NCI-H748 (cell line): ENCODE measurements around the gene PTBP1.

Experiments used
- DNase-seq: peaks from one replicate; lab custom pipeline; 2025; ENCODE audit not compliant: unreplicated experiment; lab: John Stamatoyannopoulos, UW

The PTBP1 gene

DNA sequence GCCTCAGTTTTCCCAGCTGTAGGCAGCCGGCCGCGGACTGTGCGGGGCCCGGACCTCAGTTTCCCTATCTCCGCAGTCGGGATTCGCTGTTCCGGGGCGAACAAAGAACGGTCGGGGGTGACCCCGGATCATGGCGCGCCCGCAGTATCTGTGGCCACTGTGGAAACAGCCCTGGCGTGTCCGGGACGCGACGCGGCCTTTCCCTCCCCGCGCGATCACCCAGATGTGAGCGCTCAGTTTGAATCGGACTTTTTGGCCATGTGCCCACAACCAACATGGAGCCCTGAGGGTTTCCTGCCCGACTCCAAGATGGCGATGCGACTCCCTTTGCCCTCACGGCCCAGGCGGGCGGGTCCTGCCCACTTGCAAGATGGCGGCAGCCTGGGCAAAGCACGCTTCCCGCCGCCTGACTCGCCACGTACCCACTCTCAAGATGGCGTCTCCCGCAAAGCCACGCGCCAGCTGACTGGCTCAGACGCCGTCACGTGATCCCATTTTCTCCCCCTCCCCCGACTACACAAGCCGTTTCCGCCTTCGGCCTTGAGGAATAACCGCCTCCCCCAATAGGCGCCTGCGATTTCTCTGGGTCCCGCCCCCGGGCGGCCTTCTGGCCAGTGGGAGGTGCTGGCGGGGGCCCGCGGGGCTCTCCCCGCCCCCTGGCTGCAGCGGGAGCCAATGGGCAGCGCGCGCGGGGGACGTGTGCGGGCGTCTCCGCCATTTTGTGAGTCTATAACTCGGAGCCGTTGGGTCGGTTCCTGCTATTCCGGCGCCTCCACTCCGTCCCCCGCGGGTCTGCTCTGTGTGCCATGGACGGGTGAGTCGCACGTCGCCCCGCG lies at the start of gene PTBP1:
Gene PTBP1 (plus strand): TSS at position 761 of the 836 bp plus-strand sequence. CDS start 46 bp downstream, at position 807.
- peak; percentile 100 for DNase-seq

- DNase-seq, result no peak
These were observed 49.0 kb upstream of the PTBP1 start for GRCh38 chr19:748274-748598.

- no peak for DNase-seq
These were observed 47.4 kb upstream of the PTBP1 start for GRCh38 chr19:749811-750210.

DNA sequence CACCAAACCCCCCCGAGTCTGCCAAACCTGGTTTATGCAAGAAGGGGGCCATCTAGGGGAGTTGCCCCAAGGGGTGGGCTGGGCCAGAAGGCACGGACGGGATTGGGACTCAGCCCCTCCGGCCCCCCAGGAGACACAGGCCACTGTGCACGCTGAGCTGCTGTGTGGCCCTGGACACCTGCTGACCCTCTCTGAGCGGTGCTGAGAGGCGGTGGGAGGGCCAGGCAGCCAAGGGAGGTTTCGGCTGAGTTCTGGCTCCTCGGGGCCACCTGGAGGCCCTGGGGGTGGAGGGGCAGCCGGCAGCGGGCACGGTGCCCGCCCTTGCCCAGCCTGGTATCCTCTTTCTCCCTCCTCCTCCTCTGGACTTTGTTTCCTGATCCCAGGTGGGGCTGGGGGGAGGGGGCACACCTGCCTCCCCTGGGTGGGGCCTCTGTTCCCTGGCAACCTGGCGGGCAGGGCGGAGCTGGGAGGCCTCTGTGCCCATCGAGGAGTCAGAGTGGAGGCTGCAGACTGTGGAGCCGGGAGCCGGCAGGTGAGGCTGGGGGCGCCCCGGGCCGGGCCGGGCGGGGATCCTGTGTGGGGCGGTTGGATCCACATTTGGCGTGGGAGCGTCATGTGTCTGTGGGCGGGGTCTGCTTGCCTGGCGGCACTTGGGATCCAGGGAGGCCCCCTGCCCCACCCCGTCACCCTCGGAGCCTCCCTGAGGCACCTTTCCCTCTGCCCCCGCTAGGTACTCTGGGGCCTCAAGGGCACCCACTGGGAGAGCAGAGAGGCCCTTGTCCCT lies 46.4 kb upstream of the PTBP1 start, which contains the start of gene MISP:
Gene MISP (plus strand): TSS at position 473 of the 784 bp plus-strand sequence. CDS start 5,835 bp downstream, outside the sequence.
- peak; percentile 88 for DNase-seq

GRCh38 chr19:751501-752341 lies 45.5 kb upstream of the PTBP1 start:
- no peak for DNase-seq

GRCh38 chr19:752652-753517 lies 44.4 kb upstream of the PTBP1 start:
- peak; percentile 28 for DNase-seq

- DNase-seq, result no peak
These were observed 42.7 kb upstream of the PTBP1 start for GRCh38 chr19:754530-754929.

DNA sequence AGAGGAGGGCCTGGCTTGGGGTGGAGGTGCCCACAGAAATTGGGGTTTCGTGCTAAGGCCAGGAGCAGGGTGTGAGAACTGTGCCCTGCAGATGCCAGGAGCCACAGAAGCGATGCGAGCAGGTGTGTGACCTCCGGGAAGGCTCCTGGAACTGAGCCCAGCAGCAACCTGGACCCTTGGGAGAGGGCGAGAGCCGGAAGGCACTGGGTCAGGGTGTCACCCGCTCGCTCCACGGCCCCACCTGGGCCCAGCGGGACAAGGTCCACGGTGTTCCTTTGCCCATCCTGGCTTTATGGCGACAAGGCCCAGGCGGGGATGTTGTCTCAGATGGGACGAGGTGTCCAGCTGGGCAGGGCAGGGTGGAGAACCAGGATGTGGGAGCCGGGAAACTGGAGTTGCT lies 42.2 kb upstream of the PTBP1 start:
- no peak for DNase-seq

- peak; percentile 13 for DNase-seq
These were observed 41.0 kb upstream of the PTBP1 start for GRCh38 chr19:756236-756635.

DNA sequence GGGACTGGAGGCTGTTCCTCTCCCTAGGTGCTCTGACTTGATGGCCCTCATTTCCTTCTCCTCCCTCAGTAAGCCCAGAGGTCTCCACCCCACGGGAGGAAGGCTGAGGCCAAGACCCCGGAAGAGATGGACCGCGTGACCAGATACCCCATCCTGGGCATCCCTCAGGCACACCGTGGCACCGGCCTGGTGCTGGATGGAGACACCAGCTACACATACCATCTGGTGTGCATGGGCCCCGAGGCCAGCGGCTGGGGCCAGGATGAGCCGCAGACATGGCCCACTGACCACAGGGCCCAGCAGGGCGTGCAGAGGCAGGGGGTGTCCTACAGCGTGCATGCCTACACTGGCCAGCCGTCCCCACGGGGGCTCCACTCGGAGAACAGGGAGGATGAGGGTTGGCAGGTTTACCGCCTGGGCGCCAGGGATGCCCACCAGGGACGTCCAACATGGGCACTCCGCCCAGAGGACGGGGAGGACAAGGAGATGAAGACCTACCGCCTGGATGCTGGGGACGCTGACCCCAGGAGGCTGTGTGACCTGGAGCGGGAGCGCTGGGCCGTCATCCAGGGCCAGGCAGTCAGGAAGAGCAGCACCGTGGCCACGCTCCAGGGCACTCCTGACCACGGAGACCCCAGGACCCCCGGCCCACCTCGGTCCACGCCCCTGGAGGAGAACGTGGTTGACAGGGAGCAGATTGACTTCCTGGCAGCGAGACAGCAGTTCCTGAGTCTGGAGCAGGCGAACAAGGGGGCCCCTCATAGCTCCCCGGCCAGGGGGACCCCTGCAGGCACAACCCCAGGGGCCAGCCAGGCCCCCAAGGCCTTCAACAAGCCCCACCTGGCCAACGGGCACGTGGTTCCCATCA lies 40.2 kb upstream of the PTBP1 start:
- DNase-seq, result no peak

- DNase-seq, result no peak
These were observed 39.2 kb upstream of the PTBP1 start for GRCh38 chr19:757811-758668.

GRCh38 chr19:763181-763580 lies 34.1 kb upstream of the PTBP1 start:
- DNase-seq, result no peak

- no peak for DNase-seq
These were observed 33.4 kb upstream of the PTBP1 start for GRCh38 chr19:763869-764268.

GRCh38 chr19:764301-764700 lies 33.0 kb upstream of the PTBP1 start:
- DNase-seq, result no peak

- DNase-seq, result no peak
These were observed 32.0 kb upstream of the PTBP1 start for GRCh38 chr19:765179-765738.

DNA sequence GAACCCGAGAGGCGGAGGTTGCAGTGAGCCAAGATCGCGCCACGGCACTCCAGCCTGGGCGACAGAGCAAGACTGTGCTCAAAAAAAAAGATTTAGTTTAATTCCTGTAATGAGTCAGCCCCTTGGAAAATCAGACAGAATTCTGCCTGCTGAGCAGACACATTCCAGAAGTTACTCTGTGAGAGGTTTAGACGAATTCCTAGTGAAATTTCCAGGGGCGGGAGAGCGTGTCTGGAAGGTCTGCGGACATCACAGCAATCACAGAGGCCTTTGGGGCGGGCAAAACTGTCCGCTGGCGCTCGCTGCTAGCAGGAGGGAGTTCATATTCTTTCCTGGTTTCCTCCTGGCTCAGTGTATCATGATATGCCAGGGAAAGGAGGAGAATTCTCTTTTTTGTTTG lies 28.8 kb upstream of the PTBP1 start:
- DNase-seq, result no peak

DNA sequence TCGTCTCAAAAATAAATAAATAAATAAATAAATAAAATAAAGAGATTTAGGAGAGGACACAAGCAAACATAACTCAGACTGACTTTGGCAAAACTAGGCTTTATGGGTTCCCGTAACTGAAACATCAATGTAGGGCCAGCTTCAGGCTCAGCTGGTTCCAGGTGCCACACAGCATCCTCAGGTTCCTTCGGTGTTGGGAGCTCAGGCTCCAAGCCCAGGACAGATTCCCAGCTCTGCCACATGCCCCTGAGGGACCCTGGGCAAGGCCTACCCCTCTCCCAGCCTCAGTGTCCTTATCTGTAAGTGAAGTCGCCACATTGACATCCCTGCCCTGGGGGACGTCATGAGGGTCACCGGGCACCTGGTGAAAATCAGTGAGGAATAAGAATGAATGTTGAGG lies 27.6 kb upstream of the PTBP1 start:
- DNase-seq, result no peak

GRCh38 chr19:771332-771785 lies 25.9 kb upstream of the PTBP1 start:
- DNase-seq, result peak; percentile 16
